GM12892 (cell line): ENCODE data around the gene POSTN.

Experiments
- POLR2A ChIP-seq: IDR thresholded peaks from 2 replicates; pipeline ENCODE4 v1.6.1; 2011; ENCODE audit warnings: low read depth, low read length, control low read depth
- POLR2AphosphoS5 ChIP-seq: IDR thresholded peaks from 2 replicates; pipeline ENCODE4 v1.6.1; 2011; ENCODE audit warnings: low read depth, low read length, control low read depth
- TAF1 ChIP-seq: IDR thresholded peaks from 2 replicates; pipeline ENCODE4 v1.6.1; 2011; ENCODE audit warnings: low read depth, mild to moderate bottlenecking, control low read depth, low read length, borderline replicate concordance

DNA sequence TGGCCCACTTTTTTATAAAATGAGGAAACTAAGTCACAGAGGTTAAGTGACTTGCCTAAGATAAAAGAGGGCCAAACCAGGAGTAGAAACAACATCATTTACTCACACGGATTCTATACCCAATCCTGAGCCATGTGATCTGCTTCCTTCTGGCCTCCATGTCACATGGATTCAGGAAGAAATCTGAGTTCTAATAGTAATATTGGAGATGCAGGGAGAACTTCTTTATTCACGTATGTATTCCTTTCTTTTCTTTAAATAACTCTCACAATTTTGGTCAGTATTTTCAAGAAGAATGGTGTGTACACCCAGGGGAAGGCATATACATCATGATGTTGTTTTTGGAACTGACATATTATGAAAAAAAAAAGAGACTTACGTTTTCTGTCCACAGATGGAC lies 1.8 kb downstream of the POSTN start:
- TF ChIP-seq POLR2AphosphoS5 = no peak
- TF ChIP-seq POLR2A = no peak
- no peak for TF ChIP-seq TAF1
